HG03039 (cell line): Measurements from ENCODE around the gene SPSB3.
"Not testable (repeated sequence)": the region's sequence is repeated elsewhere in the genome, so short reads cannot be mapped to it uniquely, and the experiment has no call there.

Experiments used
- ATAC-seq: cut with Tn5 transposase; IDR thresholded peaks from one replicate; pipeline ENCODE4 v1.9.1; 2021; ENCODE audit warnings: mild to moderate bottlenecking, moderate library complexity; ENCODE audit not compliant: unreplicated experiment

The SPSB3 gene

GRCh38 chr16:1744338-1744840, 38.0 kb downstream of the SPSB3 start:
- ATAC-seq = no peak

GRCh38 chr16:1743376-1744337, 38.7 kb downstream of the SPSB3 start:
- no peak for ATAC-seq

GRCh38 chr16:1741553-1742165, 40.7 kb downstream of the SPSB3 start:
- ATAC-seq = no peak

- no peak for ATAC-seq
Observed at GRCh38 chr16:1740781-1741490, 41.4 kb downstream of the SPSB3 start.

- ATAC-seq = no peak
Observed at GRCh38 chr16:1740234-1740633, 42.1 kb downstream of the SPSB3 start.

GRCh38 chr16:1734816-1735215, 47.6 kb downstream of the SPSB3 start:
- no peak for ATAC-seq

GRCh38 chr16:1734123-1734522, 48.2 kb downstream of the SPSB3 start:
- ATAC-seq = no peak

GRCh38 chr16:1732551-1732987, 49.8 kb downstream of the SPSB3 start:
- ATAC-seq = not testable (repeated sequence)

- ATAC-seq = no peak
Observed at GRCh38 chr16:1732071-1732470, 50.3 kb downstream of the SPSB3 start.

GRCh38 chr16:1731603-1732002, 50.8 kb downstream of the SPSB3 start:
- no peak for ATAC-seq

- no peak for ATAC-seq
Observed at GRCh38 chr16:1731073-1731472, 51.3 kb downstream of the SPSB3 start.

GRCh38 chr16:1729445-1729844, 52.9 kb downstream of the SPSB3 start:
- no peak for ATAC-seq

GRCh38 chr16:1729026-1729425, 53.3 kb downstream of the SPSB3 start:
- no peak for ATAC-seq

GRCh38 chr16:1727651-1728624, 54.4 kb downstream of the SPSB3 start:
- no peak for ATAC-seq
